Mesenchymal stem cell (in vitro differentiated cells and primary cell): ENCODE results near the gene NRG3.

Experiments used
- DNase-seq: peaks from one replicate; pipeline ENCODE4 v3.0.0-alpha.2; 2013
- H2AFZ ChIP-seq: one replicate; pipeline ENCODE4 v1.6.1; 2013; ENCODE audit warnings: low read depth, mild to moderate bottlenecking, control low read depth, inconsistent platforms, low read length, moderate library complexity
- H2AK5ac ChIP-seq: 2 replicates; pipeline ENCODE4 v1.6.1; 2013; ENCODE audit warnings: low read length, moderate library complexity, mild to moderate bottlenecking, inconsistent platforms; ENCODE audit not compliant: severe bottlenecking
- H2BK120ac ChIP-seq: one replicate; pipeline ENCODE4 v1.6.1; 2013; ENCODE audit warnings: low read depth, mild to moderate bottlenecking, inconsistent platforms, low read length, moderate library complexity
- H2BK12ac ChIP-seq, 2 experiments: one replicate each; pipeline ENCODE4 v1.6.1; 2013; ENCODE audit warnings: inconsistent platforms in 2 of 2, low read length in 2 of 2, mild to moderate bottlenecking in 2 of 2, moderate library complexity in 2 of 2, control low read depth in 1 of 2
- H2BK15ac ChIP-seq: one replicate; pipeline ENCODE4 v1.6.1; 2013; ENCODE audit warnings: mild to moderate bottlenecking, low read depth, inconsistent platforms; ENCODE audit not compliant: poor library complexity, severe bottlenecking
- H2BK5ac ChIP-seq: 2 replicates; pipeline ENCODE4 v1.6.1; 2013; ENCODE audit warnings: low read depth, mild to moderate bottlenecking, low read length, control low read depth, inconsistent platforms; ENCODE audit not compliant: poor library complexity, severe bottlenecking
- H3K14ac ChIP-seq, 2 experiments: one replicate each; pipeline ENCODE4 v1.6.1; 2013; ENCODE audit warnings: inconsistent platforms in 2 of 2, low read length in 2 of 2, control low read depth in 1 of 2, mild to moderate bottlenecking in 1 of 2, moderate library complexity in 1 of 2
- H3K18ac ChIP-seq, 2 experiments: one replicate each; pipeline ENCODE4 v1.6.1; 2013; ENCODE audit warnings: inconsistent platforms in 2 of 2, low read length in 2 of 2, control low read depth in 1 of 2, low read depth in 1 of 2, mild to moderate bottlenecking in 1 of 2
- H3K23ac ChIP-seq, 2 experiments: one replicate each; pipeline ENCODE4 v1.6.1; 2013; ENCODE audit warnings: inconsistent platforms in 2 of 2, low read length in 2 of 2, mild to moderate bottlenecking in 2 of 2, moderate library complexity in 2 of 2, control low read depth in 1 of 2
- H3K27ac ChIP-seq: 2 replicates; pipeline ENCODE4 v1.5.1; 2013; ENCODE audit warnings: mild to moderate bottlenecking, moderate library complexity, low read length, control low read depth, inconsistent platforms; ENCODE audit not compliant: poor library complexity, severe bottlenecking
- H3K27me3 ChIP-seq, 2 experiments: 2 replicates each; pipeline versions ENCODE4 v1.6.1 to v1.7.0; 2013; ENCODE audit warnings: low read length in 2 of 2, mild to moderate bottlenecking in 2 of 2, moderate library complexity in 2 of 2, control low read depth in 1 of 2, inconsistent platforms in 1 of 2; ENCODE audit not compliant: control insufficient read depth in 1 of 2, insufficient read depth in 1 of 2
- H3K36me3 ChIP-seq, 2 experiments: 2 replicates each; pipeline versions ENCODE4 v1.6.1 to v1.7.0; 2013; ENCODE audit warnings: low read length in 2 of 2, control low read depth in 1 of 2, inconsistent platforms in 1 of 2, low read depth in 1 of 2, mild to moderate bottlenecking in 1 of 2; ENCODE audit not compliant: insufficient read depth in 2 of 2, control insufficient read depth in 1 of 2
- H3K4ac ChIP-seq, 2 experiments: one replicate each; pipeline ENCODE4 v1.6.1; 2013; ENCODE audit warnings: inconsistent platforms in 2 of 2, low read length in 2 of 2, mild to moderate bottlenecking in 2 of 2, moderate library complexity in 2 of 2, control low read depth in 1 of 2, low read depth in 1 of 2
- H3K4me1 ChIP-seq: 2 replicates; pipeline ENCODE4 v1.6.1; 2013; ENCODE audit warnings: low read depth, low read length, control low read depth; ENCODE audit not compliant: control insufficient read depth, insufficient read depth
- H3K4me2 ChIP-seq: 2 replicates; pipeline ENCODE4 v1.6.1; 2013; ENCODE audit warnings: low read length, mild to moderate bottlenecking, inconsistent platforms; ENCODE audit not compliant: poor library complexity, severe bottlenecking
- H3K4me3 ChIP-seq, 2 experiments: 2 replicates each; pipeline versions ENCODE4 v1.5.1 to v1.7.0; 2013; ENCODE audit warnings: low read length in 2 of 2, mild to moderate bottlenecking in 2 of 2, control low read depth in 1 of 2, low read depth in 1 of 2; ENCODE audit not compliant: insufficient read depth in 1 of 2
- H3K79me1 ChIP-seq: replicated peaks from 2 replicates; pipeline ENCODE4 v1.6.1; 2013; ENCODE audit warnings: mild to moderate bottlenecking, control low read depth, low read length, inconsistent platforms; ENCODE audit not compliant: poor library complexity, severe bottlenecking
- H3K9ac ChIP-seq: 2 replicates; pipeline ENCODE4 v1.7.0; 2013; ENCODE audit warnings: mild to moderate bottlenecking, low read length, moderate library complexity
- H3K9me3 ChIP-seq: 2 replicates; pipeline ENCODE4 v1.7.0; 2013; ENCODE audit warnings: mild to moderate bottlenecking, low read length; ENCODE audit not compliant: control insufficient read depth
- H4K8ac ChIP-seq: one replicate; pipeline ENCODE4 v1.6.1; 2013; ENCODE audit warnings: inconsistent platforms, mild to moderate bottlenecking, low read length, moderate library complexity
- H4K91ac ChIP-seq: one replicate; pipeline ENCODE4 v1.6.1; 2013; ENCODE audit warnings: mild to moderate bottlenecking, low read length, inconsistent platforms
- WGBS: methylation state at CpG from one replicate; pipeline ENCODE4 v1.1.7; 2013; ENCODE audit warnings: mixed read lengths; 5-methylcytosine and 5-hydroxymethylcytosine counted together

The NRG3 gene

GRCh38 chr10:81862596-81862995, 12.4 kb upstream of the NRG3 start:
- Histone ChIP-seq H3K4me3 (no peak overlapping the region), H2BK120ac (no peak overlapping the region), H3K27ac (no peak overlapping the region), H2BK15ac (no peak overlapping the region), H3K36me3 (no peaks in the 10 kb centered on the region), H4K91ac (no peak overlapping the region), H3K4ac (no peak overlapping the region), H2AFZ (no peak overlapping the region), H3K4me1 (no peaks in the 10 kb centered on the region), H3K9ac (no peak overlapping the region), H3K27me3 (no peaks in the 10 kb centered on the region), H2BK12ac (no peak overlapping the region), H3K4me2 (no peak overlapping the region), H4K8ac (no peak overlapping the region), H3K9me3 (peaks cover 3% of the 10 kb centered on the region), H3K79me1 (no peaks in the 10 kb centered on the region), H2AK5ac (no peak overlapping the region), H3K14ac (no peak overlapping the region), H2BK5ac (no peak overlapping the region), H3K23ac (no peak overlapping the region), H3K18ac (no peak overlapping the region)
- DNase-seq, result no peak
- WGBS, result 96% methylated on average over 19 of the region's 19 CpGs

- no peaks in the 10 kb centered on the region for H3K36me3 ChIP-seq
- H3K9me3 ChIP-seq, result peaks cover 3% of the 10 kb centered on the region
- no peak overlapping the region for H3K4me3 ChIP-seq
- DNase-seq, result no peak
- H2BK12ac ChIP-seq, result no peak overlapping the region
- no peak overlapping the region for H2BK120ac ChIP-seq
- no peak overlapping the region for H3K18ac ChIP-seq
- no peaks in the 10 kb centered on the region for H3K27me3 ChIP-seq
- H4K91ac ChIP-seq, result no peak overlapping the region
- no peaks in the 10 kb centered on the region for H3K79me1 ChIP-seq
- no peak overlapping the region for H3K23ac ChIP-seq
- H4K8ac ChIP-seq, result no peak overlapping the region
- H3K14ac ChIP-seq, result no peak overlapping the region
- H3K4ac ChIP-seq, result no peak overlapping the region
- no peak overlapping the region for H3K27ac ChIP-seq
- H3K4me1 ChIP-seq, result no peaks in the 10 kb centered on the region
- H2AK5ac ChIP-seq, result no peak overlapping the region
- H3K4me2 ChIP-seq, result no peak overlapping the region
- no peak overlapping the region for H3K9ac ChIP-seq
- no peak overlapping the region for H2BK5ac ChIP-seq
- no peak overlapping the region for H2BK15ac ChIP-seq
- H2AFZ ChIP-seq, result no peak overlapping the region
Measured at GRCh38 chr10:81863771-81864170, 11.2 kb upstream of the NRG3 start.

DNA sequence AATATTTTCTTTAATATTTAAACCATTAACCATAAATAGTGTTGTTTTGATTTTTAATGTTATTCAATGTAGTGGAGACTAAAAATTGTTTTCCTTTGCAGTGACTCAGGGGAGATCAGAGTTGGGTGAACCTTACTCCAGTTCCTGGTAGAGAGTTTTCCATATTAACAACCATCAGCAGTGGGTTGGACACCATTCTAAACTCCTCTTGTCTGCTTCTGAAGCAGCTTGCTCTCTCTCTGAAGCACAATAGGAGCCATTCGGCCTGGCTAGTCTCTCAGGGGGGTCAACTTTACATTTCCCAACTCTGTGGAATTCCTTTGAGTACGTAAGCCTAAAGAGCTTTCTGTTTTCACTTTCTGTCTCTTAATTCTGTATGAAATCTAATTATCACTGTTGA, 9.4 kb upstream of the NRG3 start:
- 18% methylated on average over 1 of the region's 2 CpGs for WGBS
- no peak overlapping the region for H3K18ac ChIP-seq
- H3K14ac ChIP-seq, result no peak overlapping the region
- no peak overlapping the region for H3K4ac ChIP-seq
- no peak overlapping the region for H2AFZ ChIP-seq
- H3K23ac ChIP-seq, result no peak overlapping the region
- peak overlapping the region; percentile 1 for H3K4me2 ChIP-seq
- H4K91ac ChIP-seq, result no peak overlapping the region
- no peak overlapping the region for H4K8ac ChIP-seq
- no peak overlapping the region for H3K4me3 ChIP-seq
- H3K27me3 ChIP-seq, result no peaks in the 10 kb centered on the region
- no peak overlapping the region for H2AK5ac ChIP-seq
- H3K4me1 ChIP-seq, result no peaks in the 10 kb centered on the region
- no peak overlapping the region for H2BK15ac ChIP-seq
- H2BK120ac ChIP-seq, result no peak overlapping the region
- no peak overlapping the region for H3K9ac ChIP-seq
- no peak overlapping the region for H3K27ac ChIP-seq
- no peak overlapping the region for H2BK5ac ChIP-seq
- peak; percentile 11 for DNase-seq
- no peaks in the 10 kb centered on the region for H3K9me3 ChIP-seq
- H2BK12ac ChIP-seq, result no peak overlapping the region
- H3K36me3 ChIP-seq, result no peaks in the 10 kb centered on the region
- H3K79me1 ChIP-seq, result no peaks in the 10 kb centered on the region

DNA sequence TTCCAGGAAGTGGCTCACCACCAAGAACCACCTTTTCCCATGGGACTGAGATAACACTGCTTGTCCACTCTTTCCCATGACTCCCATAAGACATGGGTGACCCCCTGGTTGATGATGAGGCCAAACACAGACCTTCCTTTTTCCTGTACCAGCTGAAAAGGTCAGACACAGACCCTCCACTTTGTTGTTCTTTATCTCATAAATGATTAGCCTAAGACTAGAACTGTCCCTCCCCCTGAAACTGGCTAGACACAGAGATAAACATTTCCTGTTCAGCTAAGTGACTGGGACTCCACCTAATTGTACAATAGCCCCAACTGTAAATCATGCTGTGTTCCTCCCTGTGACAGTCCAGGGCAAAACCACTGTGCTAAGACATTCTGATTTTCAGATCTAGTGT, 8.2 kb upstream of the NRG3 start:
- Histone ChIP-seq H3K36me3 (no peaks in the 10 kb centered on the region), H3K9me3 (no peaks in the 10 kb centered on the region), H3K14ac (no peak overlapping the region), H3K4me2 (no peak overlapping the region), H2BK5ac (no peak overlapping the region), H2BK120ac (no peak overlapping the region), H3K79me1 (no peaks in the 10 kb centered on the region), H2AK5ac (no peak overlapping the region), H4K8ac (no peak overlapping the region), H3K23ac (no peak overlapping the region), H2BK12ac (no peak overlapping the region), H3K27ac (no peak overlapping the region), H3K27me3 (no peaks in the 10 kb centered on the region), H3K9ac (no peak overlapping the region), H3K18ac (no peak overlapping the region), H2BK15ac (no peak overlapping the region), H3K4me1 (no peaks in the 10 kb centered on the region), H3K4ac (no peak overlapping the region), H4K91ac (no peak overlapping the region), H3K4me3 (no peak overlapping the region), H2AFZ (no peak overlapping the region)
- peak; percentile 58 for DNase-seq
